Suppressor macrophage treated with lipopolysaccharide for 4 hours (primary cell): ENCODE measurements around the gene MOB2.
A peak's percentile ranks its signal among the peaks of the same experiment; 100 is the strongest.

Experiments used
- DNase-seq: peaks from one replicate; pipeline ENCODE4 v3.0.0-alpha.2; 2020

MOB2 gene

DNA sequence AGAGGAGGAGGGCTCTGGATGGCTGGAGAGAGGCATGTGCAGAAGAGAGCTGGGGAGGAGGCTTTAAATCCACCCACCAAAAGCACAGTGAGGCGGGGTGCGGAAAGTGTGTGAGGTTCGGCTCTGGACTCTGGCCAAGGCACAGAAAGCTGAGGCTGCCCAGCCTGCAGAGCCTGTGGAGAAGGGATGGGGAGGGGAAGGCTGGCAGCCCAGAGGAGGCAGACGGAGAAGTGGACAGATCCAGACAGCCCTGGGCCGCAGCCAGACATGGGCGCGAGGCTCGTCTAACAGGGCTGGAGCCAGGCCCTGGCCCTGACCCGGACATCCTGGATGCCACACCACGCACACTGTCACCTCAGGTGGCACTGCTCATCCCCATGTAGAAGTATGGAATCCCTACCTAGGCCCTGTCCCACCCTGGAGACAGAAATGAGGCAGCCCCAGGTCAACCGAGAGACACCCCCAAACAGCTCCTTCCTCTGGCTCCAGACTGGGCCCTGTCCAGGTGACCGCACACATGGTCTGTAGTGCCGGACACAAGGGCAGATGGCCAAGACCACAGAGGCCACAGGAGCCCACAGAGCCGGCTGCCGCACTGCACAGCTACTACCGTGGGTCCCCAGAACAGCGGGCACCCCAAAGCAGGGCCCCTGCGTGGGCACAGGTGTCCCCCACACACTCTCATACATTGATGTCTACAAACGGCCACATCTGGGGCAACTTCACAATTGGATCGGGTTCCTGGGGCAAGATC is 16.6 kb upstream of the MOB2 start:
- DNase-seq = no peak

DNA sequence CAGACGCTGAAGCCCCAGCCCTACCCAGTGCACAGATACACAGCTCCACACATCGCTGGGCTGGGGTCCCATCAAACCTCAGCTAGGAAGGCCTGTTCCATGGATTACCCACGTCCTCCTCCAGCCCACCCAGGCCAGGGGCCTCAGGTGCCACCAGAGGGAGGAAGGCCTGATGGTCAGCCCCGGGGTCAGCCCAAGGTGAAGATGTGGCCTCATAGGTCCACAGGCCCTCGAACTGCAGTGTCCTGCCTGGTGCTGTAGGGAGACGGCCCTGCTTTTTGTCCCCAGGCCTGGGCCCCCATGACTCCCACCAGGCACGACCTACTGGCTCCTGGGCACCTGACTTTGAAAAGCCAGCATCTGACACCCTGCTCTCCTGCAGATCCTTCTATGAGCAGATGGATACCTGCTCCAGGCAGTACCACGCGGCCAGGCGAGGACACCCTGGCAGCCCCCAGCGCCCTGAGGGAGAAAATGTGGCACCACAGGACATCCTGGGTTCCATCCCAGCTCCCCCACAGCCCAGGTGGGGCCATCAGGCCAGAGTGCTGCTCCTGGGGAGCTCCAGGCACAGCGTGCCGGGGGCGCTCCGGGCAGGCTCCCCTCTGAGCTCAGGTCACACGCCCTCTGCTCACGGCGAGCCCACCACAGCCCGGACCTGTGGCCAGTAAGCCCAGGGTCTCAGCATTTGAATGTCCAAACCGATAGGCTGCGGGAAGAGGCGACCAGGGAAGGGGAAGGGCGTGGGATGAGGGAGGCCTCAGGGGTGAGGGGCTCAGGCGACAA is 15.8 kb upstream of the MOB2 start:
- no peak for DNase-seq

DNA sequence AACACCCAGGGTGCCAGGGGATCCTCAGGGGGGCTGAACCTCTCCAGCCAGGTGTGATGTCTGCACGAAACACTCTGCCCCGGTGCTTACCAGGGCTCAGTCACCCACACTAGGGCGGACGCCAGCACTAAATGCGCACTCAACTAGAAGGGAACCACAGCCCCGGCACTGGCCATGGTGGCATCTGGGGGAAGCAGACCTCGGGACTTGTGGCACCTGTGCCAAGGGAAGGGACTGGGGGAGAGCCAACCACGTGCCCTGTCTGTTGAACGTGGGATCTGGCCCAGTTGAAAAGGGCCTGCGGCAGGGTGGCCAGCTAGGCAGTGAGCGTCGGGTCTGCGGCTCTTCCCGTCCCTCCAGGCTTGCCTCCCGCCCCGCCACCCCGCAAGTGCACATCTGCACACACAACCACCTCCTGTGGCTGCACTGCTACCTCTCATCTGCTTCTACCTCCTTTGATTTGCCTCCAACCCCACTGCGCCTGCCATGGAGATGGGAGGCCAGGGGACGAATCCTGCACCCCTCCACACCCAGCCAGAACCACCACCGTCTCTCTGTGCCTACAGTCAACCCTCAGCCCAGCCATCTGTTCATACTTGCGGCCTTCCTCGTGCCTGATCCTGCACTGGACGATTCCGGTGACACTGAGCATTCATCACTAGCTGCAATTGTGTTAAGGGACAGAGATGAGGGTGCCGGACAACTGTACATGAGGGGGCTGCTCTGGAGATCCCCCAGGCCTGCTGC is 15.0 kb upstream of the MOB2 start:
- DNase-seq = no peak

DNA sequence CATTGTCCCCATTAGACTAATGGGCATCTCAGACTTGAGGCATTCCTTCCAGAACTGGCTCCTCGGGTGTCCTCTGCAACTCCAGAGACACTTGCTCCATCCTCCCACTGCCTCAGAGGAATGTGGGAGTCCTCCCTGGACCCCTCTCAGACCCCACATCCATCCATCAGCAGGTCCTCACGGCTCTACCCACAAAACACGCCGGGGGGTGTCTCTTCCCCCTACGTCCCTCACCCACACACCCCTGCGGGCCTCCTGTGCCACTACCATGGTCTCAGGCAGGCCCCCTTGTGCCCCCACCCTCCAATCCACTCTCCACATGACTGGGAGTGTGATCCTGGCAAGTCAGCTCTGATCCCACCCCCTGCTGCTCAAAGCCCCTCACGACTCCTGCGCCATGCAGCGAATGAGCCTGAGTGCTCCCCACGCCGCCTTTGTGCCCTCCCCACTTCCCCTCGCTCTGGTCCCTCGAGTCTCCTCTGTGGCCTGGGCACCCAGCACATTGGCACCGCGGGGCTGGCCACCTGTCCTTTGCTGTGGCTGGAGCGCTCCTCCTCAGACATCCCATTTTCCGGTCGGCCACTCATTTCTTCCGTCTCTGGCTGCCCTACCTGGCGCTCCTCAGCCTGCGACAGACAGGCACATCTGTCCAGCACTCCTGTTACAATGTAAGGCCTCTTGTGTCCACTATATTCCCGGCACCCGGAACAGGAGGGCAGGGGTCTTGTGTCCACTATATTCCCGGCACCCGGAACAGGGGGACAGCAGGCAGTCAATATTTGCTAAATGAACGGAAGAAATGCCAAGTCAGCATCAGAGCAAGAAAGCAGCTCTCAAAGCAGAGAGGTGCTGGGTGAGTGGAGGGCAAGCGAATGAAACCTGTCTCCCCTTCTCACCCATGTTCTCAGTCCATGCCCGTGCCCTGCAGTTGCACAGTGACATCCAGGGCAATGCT is 14.2 kb upstream of the MOB2 start:
- no peak for DNase-seq

GRCh38 chr11:1499899-1500298 is 13.3 kb upstream of the MOB2 start:
- DNase-seq = no peak

DNA sequence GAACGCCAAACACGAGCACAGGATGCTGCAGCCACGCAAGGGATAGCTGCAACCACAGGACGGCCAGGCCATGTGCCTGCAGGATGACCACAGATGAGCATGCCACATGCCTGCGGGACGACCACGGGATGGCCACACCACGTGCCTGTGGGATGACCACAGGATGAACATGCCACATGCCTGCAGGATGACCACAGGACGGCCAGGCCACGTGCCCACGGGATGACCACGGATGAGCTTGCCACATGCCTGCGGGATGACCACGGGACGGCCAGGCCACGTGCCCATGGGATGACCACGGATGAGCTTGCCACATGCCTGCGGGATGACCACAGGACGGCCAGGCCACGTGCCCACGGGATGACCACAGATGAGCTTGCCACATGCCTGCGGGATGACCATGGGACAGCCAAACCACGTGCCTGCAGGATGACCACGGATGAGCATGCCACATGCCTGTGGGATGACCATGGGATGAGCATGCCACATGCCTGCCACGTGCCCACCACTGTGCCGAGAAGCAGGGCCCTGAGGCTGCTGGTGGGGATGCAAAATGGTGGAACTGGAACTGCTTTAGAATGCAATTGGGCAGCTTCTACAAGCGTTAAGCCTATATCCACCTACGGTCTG is 12.8 kb upstream of the MOB2 start:
- no peak for DNase-seq

GRCh38 chr11:1498262-1498661 is 11.7 kb upstream of the MOB2 start:
- DNase-seq = no peak

DNA sequence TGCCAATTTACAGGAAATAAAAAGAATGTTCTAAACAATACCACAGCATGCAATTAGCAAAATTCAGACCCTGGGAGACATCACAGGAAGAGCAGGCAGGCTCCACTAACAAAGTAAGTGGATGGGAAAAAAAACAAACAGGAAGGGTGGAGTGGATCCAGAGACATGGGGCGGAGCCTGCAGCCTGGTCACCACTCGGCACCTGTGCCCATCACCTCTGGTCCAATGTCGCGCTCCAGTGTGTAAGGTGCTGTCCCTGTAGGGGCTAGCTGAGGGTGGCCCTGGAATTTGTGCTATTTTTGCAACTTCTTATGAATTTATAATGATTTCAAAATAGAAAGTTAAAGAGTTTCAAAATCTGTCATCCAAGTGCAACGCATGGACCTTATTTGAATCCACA is 11.0 kb upstream of the MOB2 start:
- no peak for DNase-seq

DNA sequence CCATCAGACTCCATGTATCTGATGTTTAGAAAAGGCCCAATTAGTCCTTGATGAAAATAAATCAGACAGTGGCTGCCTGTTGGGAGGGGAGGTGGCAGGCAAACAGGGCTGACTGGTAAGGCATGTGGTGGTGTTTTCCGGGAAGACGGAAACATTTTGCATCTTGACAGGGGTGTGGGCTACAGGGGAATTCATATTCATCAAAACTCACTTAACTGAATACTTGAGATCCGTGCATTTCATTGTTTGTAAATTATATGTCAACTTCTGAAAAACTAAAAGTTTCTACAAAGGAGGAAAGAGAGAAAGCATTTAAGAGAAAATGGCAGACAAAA is 10.1 kb upstream of the MOB2 start:
- no peak for DNase-seq

- DNase-seq = no peak
Observed at GRCh38 chr11:1496091-1496760, 9.6 kb upstream of the MOB2 start.

DNA sequence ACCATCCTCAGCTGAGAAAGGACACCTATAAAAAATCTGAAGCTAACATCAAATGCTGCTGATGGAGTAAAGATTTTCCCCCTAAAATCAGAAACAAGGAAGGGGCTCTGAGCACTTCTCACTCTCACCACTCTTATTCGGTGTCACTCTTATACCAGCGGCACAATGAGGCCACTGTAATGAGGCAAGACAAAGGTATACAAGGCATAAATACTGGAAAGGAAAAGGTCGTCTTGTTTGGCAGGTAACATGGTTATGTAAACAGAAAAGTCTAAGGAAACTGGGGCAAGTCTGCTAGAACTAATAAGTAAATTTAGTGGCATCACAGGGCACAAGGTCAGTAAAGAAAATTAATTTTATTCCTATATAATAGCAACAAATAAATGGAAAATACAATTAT is 8.1 kb upstream of the MOB2 start:
- no peak for DNase-seq

DNA sequence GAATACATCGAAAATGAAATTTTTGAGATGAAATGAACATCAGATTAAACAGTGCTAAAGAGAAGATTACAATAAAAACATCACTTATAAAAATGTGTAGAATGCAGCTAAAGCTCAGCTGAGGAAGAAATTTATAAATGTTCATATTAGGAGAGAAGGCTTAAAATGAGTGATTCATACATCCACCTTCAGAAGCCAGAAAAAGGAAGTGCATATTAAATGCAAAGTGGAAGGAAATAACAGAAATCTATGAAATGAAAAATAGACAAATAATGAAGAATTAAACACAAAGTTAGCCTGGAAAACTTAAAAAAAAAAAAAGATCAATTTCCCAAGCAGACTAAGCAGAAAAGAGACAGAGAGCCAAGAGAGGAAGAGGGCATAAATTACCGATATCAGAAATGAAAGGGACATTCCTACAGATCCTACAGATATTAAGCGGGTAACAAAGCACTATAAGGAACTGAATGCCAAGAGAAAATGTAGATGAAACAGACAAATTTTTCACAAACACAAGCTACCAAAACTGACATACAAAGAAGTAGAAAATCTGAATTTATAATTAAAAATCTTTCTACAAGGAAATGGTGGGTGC is 7.2 kb upstream of the MOB2 start:
- peak; percentile 12 for DNase-seq

DNA sequence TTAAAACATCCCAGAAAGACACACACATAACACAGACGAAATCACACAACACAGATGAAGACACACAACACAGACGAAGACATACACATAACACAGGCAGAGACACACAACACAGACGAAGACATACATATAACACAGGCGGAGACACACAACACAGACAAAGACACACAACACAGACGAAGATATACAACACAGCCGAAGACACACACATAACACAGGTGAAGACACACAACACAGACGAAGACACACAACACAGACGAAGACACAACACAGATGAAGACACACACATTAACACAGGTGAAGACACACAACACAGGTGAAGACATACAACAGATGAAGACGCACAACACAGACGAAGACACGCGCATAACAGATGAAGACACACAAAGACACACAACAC is 4.8 kb upstream of the MOB2 start:
- DNase-seq = no peak

DNA sequence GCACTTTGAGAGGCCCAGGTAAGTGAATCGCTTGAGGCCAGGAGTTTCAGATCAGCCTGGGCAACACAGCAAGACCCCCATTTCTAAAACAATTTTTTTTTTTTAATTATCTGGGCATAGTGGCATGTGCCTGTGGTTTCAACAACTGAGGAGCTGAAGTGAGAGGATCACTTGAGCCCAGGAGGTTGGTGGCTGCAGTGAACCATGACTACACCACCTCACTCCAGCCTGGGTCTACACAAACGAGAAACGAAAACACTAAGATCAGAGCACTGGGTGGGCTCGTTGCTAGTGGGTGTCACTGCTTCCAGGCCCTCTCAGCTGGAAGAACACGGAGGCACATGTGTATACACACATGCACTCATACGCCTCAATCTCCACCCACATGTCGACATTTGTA is 4.1 kb upstream of the MOB2 start:
- no peak for DNase-seq

DNA sequence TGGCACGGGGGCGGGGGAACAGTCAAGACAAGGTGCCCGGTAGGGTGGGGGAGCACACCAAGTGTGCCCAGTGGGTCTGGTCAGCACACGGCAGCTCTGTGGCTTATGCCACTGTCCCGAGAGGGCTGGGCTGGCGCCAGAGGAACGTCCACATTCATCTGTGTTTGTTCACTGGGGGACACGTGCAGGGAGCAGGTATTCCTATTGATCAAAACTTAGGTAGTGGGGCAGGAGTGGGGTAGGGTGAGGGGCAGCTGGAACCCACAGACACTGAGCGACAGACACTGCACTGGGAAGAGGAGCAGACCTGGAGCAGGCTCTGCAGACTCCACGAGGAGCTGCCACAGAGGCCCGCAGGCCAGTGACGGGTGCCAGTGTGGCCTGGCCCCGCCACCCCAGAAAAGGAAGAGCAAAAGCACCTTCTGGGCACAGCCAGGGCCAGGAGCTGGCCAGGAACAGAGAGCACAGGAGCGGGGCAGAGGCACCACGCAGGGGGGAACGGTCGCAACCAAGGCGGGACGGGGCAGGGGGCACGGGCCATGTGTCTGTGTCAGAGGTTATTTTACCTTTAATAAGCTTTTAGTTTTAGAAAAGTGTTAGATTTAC is 2.1 kb upstream of the MOB2 start:
- no peak for DNase-seq

DNA sequence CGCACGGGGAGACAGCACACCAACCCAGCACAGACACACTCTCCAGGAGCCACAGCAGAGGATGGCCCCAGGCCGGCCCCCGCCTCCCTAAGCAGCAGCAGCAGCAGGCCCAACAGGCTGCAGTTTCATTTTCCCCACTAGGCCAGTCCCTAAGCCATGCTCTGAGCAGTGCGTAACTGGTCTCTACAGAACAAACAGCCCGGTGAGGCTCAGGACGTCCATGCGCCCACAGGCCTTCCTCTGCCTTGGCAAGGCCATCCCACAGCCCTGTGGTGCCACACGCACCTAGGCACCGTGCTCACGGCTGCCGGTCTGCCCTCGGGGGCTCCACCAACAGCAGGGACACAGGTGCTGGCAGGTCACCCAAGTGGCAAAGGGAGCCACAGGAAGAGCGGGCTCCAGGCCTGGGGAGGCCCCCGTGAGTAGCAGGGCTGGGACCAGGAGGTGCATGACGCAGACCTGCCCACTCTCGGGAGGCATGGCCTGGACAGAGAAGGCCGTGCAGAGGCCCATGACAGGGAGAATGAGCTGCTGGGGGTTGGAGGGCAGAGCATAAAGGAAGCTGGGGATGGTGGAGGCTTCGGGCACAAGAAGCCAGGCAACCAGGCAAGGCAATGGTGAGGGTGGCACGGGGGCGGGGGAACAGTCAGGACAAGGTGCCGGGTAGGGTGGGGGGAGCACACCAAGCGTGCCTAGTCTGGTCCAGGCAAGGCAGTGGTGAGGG is 1.4 kb upstream of the MOB2 start:
- DNase-seq = no peak

DNA sequence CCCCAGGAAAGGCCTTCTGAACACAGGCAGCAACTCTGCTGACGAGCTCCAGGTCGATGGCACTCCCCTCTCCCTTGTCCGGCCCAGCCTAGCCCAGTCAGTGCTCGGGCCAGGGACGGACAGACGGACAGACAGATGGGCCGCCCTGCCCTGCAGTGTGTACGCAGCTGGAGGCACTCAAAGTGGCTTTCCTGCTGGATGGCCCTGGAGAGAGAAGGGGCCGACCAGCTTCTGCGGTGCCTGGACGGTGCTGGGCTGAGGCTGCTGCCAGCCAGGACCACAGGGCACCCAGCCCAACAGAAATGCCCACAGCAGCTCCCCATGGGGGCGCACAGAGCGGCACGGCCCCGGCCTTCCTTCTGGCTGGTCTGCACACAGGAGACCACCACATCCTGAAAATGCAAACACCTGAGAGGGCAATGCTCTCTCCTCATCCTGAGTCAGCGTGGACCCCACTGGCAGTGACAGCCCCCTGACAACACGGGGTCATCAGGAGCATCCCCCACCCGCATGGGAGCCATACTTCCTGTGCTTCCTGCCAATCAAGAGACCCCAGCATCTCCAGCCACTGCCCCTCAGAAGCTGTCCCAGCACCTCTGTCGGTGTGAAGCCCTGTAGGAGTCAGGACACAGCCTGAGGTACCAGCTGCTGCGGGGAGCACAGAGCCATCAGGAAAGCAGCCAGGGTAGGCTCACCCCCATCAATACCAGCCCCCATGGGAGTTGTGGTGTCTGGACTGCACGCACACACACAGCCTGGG is 692 bp upstream of the MOB2 start:
- no peak for DNase-seq

DNA sequence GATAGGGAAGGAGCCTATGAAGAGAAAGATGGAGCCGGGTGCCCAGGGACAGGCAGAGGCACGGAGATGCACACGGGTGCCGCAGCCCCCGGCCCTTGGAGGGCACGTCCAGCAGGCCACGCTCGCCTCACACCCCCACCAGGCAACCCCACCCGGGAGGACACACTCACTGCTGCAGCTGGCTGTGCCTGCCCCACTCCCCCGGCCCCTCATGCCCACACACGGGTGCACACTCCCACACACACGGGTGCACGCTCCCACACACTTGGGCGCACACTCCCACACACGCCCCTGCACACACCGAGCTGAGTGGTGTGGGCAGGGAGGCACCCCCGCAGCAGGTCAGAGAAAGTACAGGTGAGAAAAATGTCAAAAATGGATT is 1.1 kb downstream of the MOB2 start:
- DNase-seq = no peak
